A673 (cell line): Measurements from ENCODE around the gene RAB27B. TPM values are rescaled to one million over a fixed set of nuclear protein-coding genes. Genes with fewer than 3 reads are reported as not detected.

ENCODE experiments used
- BruUV-seq: library from RNA; stranded (reverse); fragments of 400-500 nt; replicated peaks from 2 replicates; lab custom pipeline; 2021; lab: Mats Ljungman, UMichigan
- CTCF ChIA-PET: fragments of 300-600 bp; sonication (Branson Sonifier 250); formaldehyde crosslinking; loops from one replicate; lab custom pipeline; 2022; ENCODE audit warnings: antibody characterized with exemption; lab: Charles Lee
- POLR2A ChIA-PET: fragments of 300-600 bp; sonication (Branson Sonifier 250); formaldehyde crosslinking; loops from one replicate; lab custom pipeline; 2022; ENCODE audit warnings: antibody characterized with exemption; ENCODE audit not compliant: low non-redundant PET; lab: Charles Lee
- DNase-seq: peaks from one replicate; pipeline ENCODE4 v3.0.0-alpha.2; 2015; ENCODE audit warnings: low spot score
- H3K27ac ChIP-seq: fragments of 200-600 bp; sonication (generic); 2 replicates; pipeline ENCODE4 v1.5.1; 2016; ENCODE audit warnings: mixed run types, low read depth, mild to moderate bottlenecking, mixed read lengths, antibody characterized with exemption, low read length; ENCODE audit not compliant: poor library complexity, severe bottlenecking
- H3K27me3 ChIP-seq: fragments of 200-600 bp; sonication (generic); replicated peaks from 2 replicates; pipeline ENCODE4 v1.6.1; 2017; ENCODE audit warnings: mixed run types, low read depth, mild to moderate bottlenecking, mixed read lengths, antibody characterized with exemption, low read length; ENCODE audit not compliant: insufficient read depth, poor library complexity
- H3K36me3 ChIP-seq: fragments of 200-600 bp; sonication (generic); 2 replicates; pipeline ENCODE4 v1.6.1; 2016; ENCODE audit warnings: mixed run types, mild to moderate bottlenecking, mixed read lengths, antibody characterized with exemption, low read length; ENCODE audit not compliant: insufficient read depth, poor library complexity, severe bottlenecking
- H3K4me1 ChIP-seq: fragments of 200-600 bp; sonication (generic); 2 replicates; pipeline ENCODE4 v1.6.1; 2017; ENCODE audit warnings: mixed run types, mild to moderate bottlenecking, mixed read lengths, antibody characterized with exemption, low read length; ENCODE audit not compliant: insufficient read depth, poor library complexity, severe bottlenecking
- H3K4me3 ChIP-seq: fragments of 200-600 bp; sonication (generic); 2 replicates; pipeline ENCODE4 v1.5.1; 2016; ENCODE audit warnings: low read depth, mixed run types, mild to moderate bottlenecking, mixed read lengths, low read length; ENCODE audit not compliant: poor library complexity, severe bottlenecking
- H3K9me3 ChIP-seq: fragments of 200-600 bp; sonication (generic); 2 replicates; pipeline ENCODE4 v1.6.1; 2016; ENCODE audit warnings: mixed run types, low read depth, mild to moderate bottlenecking, mixed read lengths, antibody characterized with exemption, low read length; ENCODE audit not compliant: poor library complexity, severe bottlenecking
- CTCF ChIP-seq: fragments of 300-800, 200-600 bp; sonication (generic); conservative IDR thresholded peaks from 2 replicates; pipeline ENCODE4 v1.5.1; 2017; ENCODE audit warnings: low read depth, mild to moderate bottlenecking, antibody characterized with exemption, low read length, moderate library complexity, mixed read lengths
- EZH2 ChIP-seq: fragments of 200-600 bp; sonication (generic); IDR thresholded peaks from 2 replicates; pipeline ENCODE4 v1.6.1; 2017; ENCODE audit warnings: borderline replicate concordance, low read depth, mild to moderate bottlenecking, mixed read lengths, antibody characterized with exemption, low read length; ENCODE audit not compliant: poor library complexity, severe bottlenecking
- intact Hi-C: fragments of 100-400 bp; cut with micrococcal nuclease; formaldehyde crosslinking; loops from one replicate; pipeline ENCODE4 v1.10.0; 2022; ENCODE audit not compliant: unreplicated experiment
- total RNA-seq: library from RNA; stranded (reverse); gene quantifications from 2 replicates; pipeline ENCODE4 v1.2.3, GENCODE V29; 2021

Gene RAB27B
- total RNA-seq, 1 experiment from 2014 or later: not detected

DNA sequence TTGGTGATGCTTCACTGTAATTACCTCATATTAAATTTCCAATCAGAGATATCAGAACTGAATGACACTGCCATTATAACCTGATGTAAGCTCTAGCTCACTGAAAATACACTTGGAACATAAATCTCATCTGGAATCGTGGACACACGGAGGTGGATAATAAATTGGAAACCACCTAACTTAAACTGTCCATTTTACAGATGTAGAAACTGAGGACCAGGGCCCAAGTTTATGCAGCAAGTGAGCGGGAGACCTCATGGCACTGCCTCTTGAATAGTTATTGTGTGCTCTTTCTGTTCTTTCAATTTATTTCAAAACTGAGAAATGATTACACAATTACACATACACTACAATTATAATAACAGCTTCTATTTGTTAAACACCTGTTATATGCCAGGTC, 110.2 kb downstream of the RAB27B start:
- H3K4me1 ChIP-seq: no peaks in the 10 kb centered on the region
- no peaks in the 10 kb centered on the region for H3K36me3 ChIP-seq
- intact Hi-C loops: no loop called here
- H3K27ac ChIP-seq: no peak overlapping the region
- CTCF ChIA-PET: no interaction called here
- no peak for DNase-seq
- H3K27me3 ChIP-seq: no peaks in the 10 kb centered on the region
- H3K9me3 ChIP-seq: no peaks in the 10 kb centered on the region
- BruUV-seq: no TSS peak
- POLR2A ChIA-PET: no interaction called here
- H3K4me3 ChIP-seq: no peak overlapping the region
- no peak for TF ChIP-seq EZH2
- no peak for TF ChIP-seq CTCF

- Histone ChIP-seq H3K27ac (no peak overlapping the region), H3K4me3 (no peak overlapping the region), H3K36me3 (no peaks in the 10 kb centered on the region), H3K9me3 (no peaks in the 10 kb centered on the region), H3K4me1 (no peaks in the 10 kb centered on the region), H3K27me3 (no peaks in the 10 kb centered on the region)
- intact Hi-C loops: no loop called here
- BruUV-seq: no TSS peak
- no peak for DNase-seq
- TF ChIP-seq EZH2: no peak
- no peak for TF ChIP-seq CTCF
- ChIA-PET POLR2A (no interaction called here), CTCF (no interaction called here)
These were observed 111.2 kb downstream of the RAB27B start for GRCh38 chr18:54939361-54939917.

- BruUV-seq: no TSS peak
- no peaks in the 10 kb centered on the region for H3K36me3 ChIP-seq
- no peaks in the 10 kb centered on the region for H3K9me3 ChIP-seq
- POLR2A ChIA-PET: no interaction called here
- no peak overlapping the region for H3K4me3 ChIP-seq
- intact Hi-C loops: no loop called here
- no peaks in the 10 kb centered on the region for H3K4me1 ChIP-seq
- no peak overlapping the region for H3K27ac ChIP-seq
- DNase-seq: no peak
- no peaks in the 10 kb centered on the region for H3K27me3 ChIP-seq
- CTCF ChIA-PET: no interaction called here
- no peak for TF ChIP-seq CTCF
- TF ChIP-seq EZH2: no peak
These were observed 113.9 kb downstream of the RAB27B start for GRCh38 chr18:54942144-54942543.
